HEK293 (cell line): ENCODE measurements around the gene HTR1A.

Experiments
- CTCF ChIA-PET: fragments of 350-600 bp; formaldehyde crosslinking; extraction: SDS; loops from one replicate; lab custom pipeline; 2021; ENCODE audit warnings: antibody characterized with exemption; lab: Yijun Ruan, JAX
- POLR2A ChIA-PET: fragments of 300-600 bp; formaldehyde crosslinking; extraction: SDS; loops from one replicate; lab custom pipeline; 2020; ENCODE audit warnings: antibody characterized with exemption, inconsistent platforms; lab: Yijun Ruan, JAX
- H3K27ac ChIP-seq: fragments of 200-500 bp; sonication (Bioruptor generic); 2 replicates; pipeline ENCODE4 v1.5.1; 2014; ENCODE audit warnings: low read depth, low read length, control low read depth, inconsistent platforms; ENCODE audit errors: extremely low read depth
- H3K36me3 ChIP-seq, 2 experiments: fragments of 200-500 bp in 1 of 2; sonication (Bioruptor generic) in 1 of 2; 1 replicate in 1 of 2; 2 replicates in 1 of 2; pipeline ENCODE4 v1.5.1; 2014 to 2017; ENCODE audit warnings: inconsistent platforms in 2 of 2, low read length in 2 of 2; ENCODE audit not compliant: control insufficient read depth in 2 of 2, insufficient read depth in 1 of 2
- H3K4me1 ChIP-seq: fragments of 200-500 bp; sonication (Bioruptor generic); 2 replicates; pipeline ENCODE4 v1.5.1; 2014; ENCODE audit warnings: mild to moderate bottlenecking, low read length, inconsistent platforms; ENCODE audit not compliant: control insufficient read depth, insufficient read depth
- H3K4me3 ChIP-seq: 2 replicates; pipeline ENCODE4 v1.5.1; 2011; ENCODE audit warnings: low read depth, mild to moderate bottlenecking, control low read depth, low read length, moderate library complexity
- H3K9me3 ChIP-seq: fragments of 200-500 bp; sonication (Bioruptor generic); 2 replicates; pipeline ENCODE4 v1.5.1; 2014; ENCODE audit warnings: low read depth, low read length, inconsistent platforms; ENCODE audit not compliant: control insufficient read depth, insufficient read depth
- PRDM6 ChIP-seq: fragments of 450-650 bp; formaldehyde crosslinking; IDR thresholded peaks from 2 replicates; pipeline ENCODE4 v1.5.1; 2017; ENCODE audit warnings: missing biosample characterization, missing genetic modification characterization
- REST ChIP-seq: fragments of 450-650 bp; formaldehyde crosslinking; IDR thresholded peaks from 2 replicates; pipeline ENCODE4 v1.5.1; 2016; ENCODE audit warnings: missing biosample characterization, missing genetic modification characterization
- WT1 ChIP-seq: fragments of 450-650 bp; formaldehyde crosslinking; IDR thresholded peaks from 2 replicates; pipeline ENCODE4 v1.5.1; 2016; ENCODE audit warnings: missing biosample characterization, missing genetic modification characterization
- ZBTB6 ChIP-seq: fragments of 450-650 bp; formaldehyde crosslinking; IDR thresholded peaks from 2 replicates; pipeline ENCODE4 v1.5.1; 2017; ENCODE audit warnings: missing biosample characterization, missing genetic modification characterization
- ZBTB7A ChIP-seq: fragments of 450-650 bp; formaldehyde crosslinking; IDR thresholded peaks from 2 replicates; pipeline ENCODE4 v1.5.1; 2016; ENCODE audit warnings: low read depth, missing biosample characterization, missing genetic modification characterization
- ZNF146 ChIP-seq: fragments of 450-650 bp; formaldehyde crosslinking; IDR thresholded peaks from 2 replicates; pipeline ENCODE4 v1.5.1; 2016; ENCODE audit warnings: missing biosample characterization, missing genetic modification characterization
- ZNF169 ChIP-seq: fragments of 450-650 bp; formaldehyde crosslinking; IDR thresholded peaks from 2 replicates; pipeline ENCODE4 v1.5.1; 2016; ENCODE audit warnings: missing biosample characterization, missing genetic modification characterization
- ZNF174 ChIP-seq: fragments of 450-650 bp; formaldehyde crosslinking; IDR thresholded peaks from 2 replicates; pipeline ENCODE4 v1.5.0; 2017; ENCODE audit warnings: missing biosample characterization, mild to moderate bottlenecking, missing genetic modification characterization
- ZNF175 ChIP-seq: fragments of 450-650 bp; formaldehyde crosslinking; IDR thresholded peaks from 2 replicates; pipeline ENCODE4 v1.5.1; 2016; ENCODE audit warnings: missing biosample characterization, missing genetic modification characterization
- ZNF423 ChIP-seq: fragments of 450-650 bp; formaldehyde crosslinking; IDR thresholded peaks from 2 replicates; pipeline ENCODE4 v1.5.1; 2016; ENCODE audit warnings: missing biosample characterization, missing genetic modification characterization
- ZNF580 ChIP-seq: fragments of 450-650 bp; formaldehyde crosslinking; IDR thresholded peaks from 2 replicates; pipeline ENCODE4 v1.5.1; 2016; ENCODE audit warnings: missing biosample characterization, missing genetic modification characterization
- ZNF596 ChIP-seq: fragments of 450-650 bp; IDR thresholded peaks from 2 replicates; pipeline ENCODE4 v1.5.0; 2018; ENCODE audit warnings: missing biosample characterization, mild to moderate bottlenecking, missing genetic modification characterization, moderate library complexity
- ZNF626 ChIP-seq: fragments of 450-650 bp; sonication (Bioruptor Pico); formaldehyde crosslinking; IDR thresholded peaks from 2 replicates; pipeline ENCODE4 v1.5.1; 2018; ENCODE audit warnings: missing biosample characterization, missing genetic modification characterization, inconsistent platforms
- ZNF701 ChIP-seq: fragments of 450-650 bp; formaldehyde crosslinking; IDR thresholded peaks from 2 replicates; pipeline ENCODE4 v1.5.1; 2016; ENCODE audit warnings: missing biosample characterization, missing genetic modification characterization
- ZSCAN23 ChIP-seq: fragments of 450-650 bp; formaldehyde crosslinking; IDR thresholded peaks from 2 replicates; pipeline ENCODE4 v1.5.1; 2016; ENCODE audit warnings: missing biosample characterization, missing genetic modification characterization

HTR1A gene

GRCh38 chr5:63961598-63962161 is 565 bp downstream of the HTR1A start:
- TF ChIP-seq ZNF169 (tag by site-specific recombination) (no peak), ZSCAN23 (tag by site-specific recombination) (no peak), ZNF596 (tag by site-specific recombination) (no peak), REST (tag by site-specific recombination) (peak; percentile 33; the same call in 1 of the 2 replicates), ZBTB6 (tag by site-specific recombination) (no peak), ZNF175 (tag by site-specific recombination) (no peak), ZNF174 (tag by site-specific recombination) (no peak)
- TF ChIP-seq, all 188 proteins: peak for 1
- Histone ChIP-seq H3K36me3 (no peaks in the 10 kb centered on the region), H3K27ac (no peak overlapping the region), H3K4me1 (no peaks in the 10 kb centered on the region), H3K4me3 (no peak overlapping the region), H3K9me3 (no peaks in the 10 kb centered on the region)
- ChIA-PET CTCF (interaction anchor here (0.6 kb wide), 1 partner anchor 1138 kb away, joined by 3 read pairs; no protein-coding TSS in a partner anchor), POLR2A (no interaction called here)

GRCh38 chr5:63961125-63961597 is 1.1 kb downstream of the HTR1A start:
- TF ChIP-seq ZNF626 (tag by site-specific recombination) (no peak), ZNF146 (tag by site-specific recombination) (no peak), ZNF423 (tag by site-specific recombination) (no peak), ZBTB7A (no peak), WT1 (no peak), ZNF580 (tag by site-specific recombination) (no peak)
- TF ChIP-seq, all 188 proteins: peak for 0
- no peaks in the 10 kb centered on the region for H3K4me1 ChIP-seq
- no peak overlapping the region for H3K27ac ChIP-seq
- H3K4me3 ChIP-seq = no peak overlapping the region
- ChIA-PET CTCF (no interaction called here), POLR2A (no interaction called here)
- H3K36me3 ChIP-seq = no peaks in the 10 kb centered on the region
- no peaks in the 10 kb centered on the region for H3K9me3 ChIP-seq

- no peaks in the 10 kb centered on the region for H3K36me3 ChIP-seq
- H3K27ac ChIP-seq = no peak overlapping the region
- no peak overlapping the region for H3K4me3 ChIP-seq
- no peaks in the 10 kb centered on the region for H3K4me1 ChIP-seq
- no peaks in the 10 kb centered on the region for H3K9me3 ChIP-seq
- TF ChIP-seq ZNF701 (tag by site-specific recombination) = no peak
- no peak for TF ChIP-seq PRDM6 (tag by site-specific recombination)
- ChIA-PET CTCF (interaction anchor here (0.6 kb wide), 1 partner anchor 240 kb away, joined by 3 read pairs; no protein-coding TSS in a partner anchor), POLR2A (no interaction called here)
Measured at GRCh38 chr5:63960646-63961045, 1.6 kb downstream of the HTR1A start.
